ENCODE measurements around the gene FAM117A. TPM values are rescaled to one million over a fixed set of nuclear protein-coding genes. Genes with fewer than 3 reads are reported as not detected.
A peak's percentile ranks its signal among the peaks of the same experiment; 100 is the strongest.

FAM117A gene
- total RNA-seq, 4 donors from 2014 or later = 8.6 to 14.6 (median 10.7) TPM

- DNase-seq = peak; percentile 59
- WGBS, 2 donors (ENCODE audit: low coverage in 1 of 2) = 66% methylated on average over 4 of the region's 4 CpGs; no CpG with 5 or more reads in 1 of the 2 donors
- no peaks in the 10 kb centered on the region for H3K9me3 ChIP-seq
- in situ Hi-C loops (cut with MboI; ENCODE audit: low pct_ligation_motif_present in 1 of 4, low pct_unique_long_range_greater_than_20kb in 1 of 4, low sequenced_read_pairs in 3 of 4) = no loop called here
- H3K36me3 ChIP-seq = no peaks in the 10 kb centered on the region
- no peaks in the 10 kb centered on the region for H3K27me3 ChIP-seq
- H3K4me3 ChIP-seq = no peak overlapping the region
- intact Hi-C loops (cut with DNase I; ENCODE audit: low total_unique reads) = no loop called here
- H3K27ac ChIP-seq = peak overlapping the region; percentile 65 to 79 (median 69)
- H3K4me1 ChIP-seq = peaks cover 6 to 32% (median 12%) of the 10 kb centered on the region in 4 donors
- no peak for TF ChIP-seq CTCF (IDR thresholded peaks at IDR 0.05)
- no peak for TF ChIP-seq EP300 (IDR thresholded peaks at IDR 0.05; ENCODE audit: low read depth)
- TF ChIP-seq POLR2AphosphoS5 (IDR thresholded peaks at IDR 0.05) = peak in 2 of 3 donors; percentile 56 to 59
- no peak for TF ChIP-seq POLR2A (IDR thresholded peaks at IDR 0.05)
Observed at GRCh38 chr17:49730078-49730784, 33.7 kb downstream of the FAM117A start.

- no peak for DNase-seq
- H3K9me3 ChIP-seq = no peaks in the 10 kb centered on the region
- peak overlapping the region; percentile 65 to 79 (median 69) for H3K27ac ChIP-seq
- H3K4me1 ChIP-seq = peaks cover 7 to 40% (median 13%) of the 10 kb centered on the region in 4 donors
- intact Hi-C loops (cut with DNase I; ENCODE audit: low total_unique reads) = no loop called here
- WGBS, 2 donors (ENCODE audit: low coverage in 1 of 2) = 75 to 92% methylated on average over 1 to 3 of the region's 3 CpGs
- TF ChIP-seq CTCF (IDR thresholded peaks at IDR 0.05) = no peak
- H3K36me3 ChIP-seq = no peaks in the 10 kb centered on the region
- in situ Hi-C loops (cut with MboI; ENCODE audit: low pct_ligation_motif_present in 1 of 4, low pct_unique_long_range_greater_than_20kb in 1 of 4, low sequenced_read_pairs in 3 of 4) = no loop called here
- H3K27me3 ChIP-seq = no peaks in the 10 kb centered on the region
- H3K4me3 ChIP-seq = no peak overlapping the region
Observed at GRCh38 chr17:49729069-49729468, 34.9 kb downstream of the FAM117A start.

- in situ Hi-C loops (cut with MboI; ENCODE audit: low pct_ligation_motif_present in 1 of 4, low pct_unique_long_range_greater_than_20kb in 1 of 4, low sequenced_read_pairs in 3 of 4) (no loop called here), intact Hi-C loops (cut with DNase I; ENCODE audit: low total_unique reads) (no loop called here)
- Histone ChIP-seq H3K4me1 (peaks cover 13 to 47% (median 16%) of the 10 kb centered on the region in 4 donors), H3K27ac (peak overlapping the region in 3 of 4 donors; percentile 65 to 79 (median 73)), H3K36me3 (no peaks in the 10 kb centered on the region), H3K9me3 (no peaks in the 10 kb centered on the region), H3K27me3 (no peaks in the 10 kb centered on the region), H3K4me3 (no peak overlapping the region)
- no peak for DNase-seq
- no peak for TF ChIP-seq POLR2AphosphoS5 (IDR thresholded peaks at IDR 0.05)
- no peak for TF ChIP-seq CTCF (IDR thresholded peaks at IDR 0.05)
- TF ChIP-seq EP300 (IDR thresholded peaks at IDR 0.05; ENCODE audit: low read depth) = no peak
- TF ChIP-seq POLR2A (IDR thresholded peaks at IDR 0.05) = no peak
- 83 to 100% methylated on average over 1 to 5 of the region's 5 CpGs for WGBS, 2 donors (ENCODE audit: low coverage in 1 of 2)
Observed at GRCh38 chr17:49728425-49728824, 35.5 kb downstream of the FAM117A start.

- no peak for DNase-seq
- 92 to 100% methylated on average over 2 to 4 of the region's 4 CpGs for WGBS, 2 donors (ENCODE audit: low coverage in 1 of 2)
- in situ Hi-C loops (cut with MboI; ENCODE audit: low pct_ligation_motif_present in 1 of 4, low pct_unique_long_range_greater_than_20kb in 1 of 4, low sequenced_read_pairs in 3 of 4) (no loop called here), intact Hi-C loops (cut with DNase I; ENCODE audit: low total_unique reads) (no loop called here)
- Histone ChIP-seq H3K27ac (peak overlapping the region in 1 of 4 donors; percentile 79), H3K4me1 (peaks cover 18 to 57% (median 21%) of the 10 kb centered on the region in 4 donors), H3K9me3 (no peaks in the 10 kb centered on the region), H3K27me3 (no peaks in the 10 kb centered on the region), H3K4me3 (no peak overlapping the region), H3K36me3 (peaks cover 0 to under 1% (median 0%) of the 10 kb centered on the region in 4 donors)
- TF ChIP-seq EP300 (IDR thresholded peaks at IDR 0.05; ENCODE audit: low read depth) (no peak), CTCF (IDR thresholded peaks at IDR 0.05) (no peak), POLR2AphosphoS5 (IDR thresholded peaks at IDR 0.05) (no peak), POLR2A (IDR thresholded peaks at IDR 0.05) (no peak)
Observed at GRCh38 chr17:49727380-49727779, 36.6 kb downstream of the FAM117A start.
